Suprapubic skin (tissue), 4 donors: Measurements from ENCODE around the gene TSPAN15. TPM values are rescaled to one million over a fixed set of nuclear protein-coding genes. Genes with fewer than 3 reads are reported as not detected.

Source experiments
- DNase-seq, 2 donors: peaks; one replicate each; pipeline ENCODE4 v3.0.0-alpha.2; 2019; ENCODE audit warnings: low spot score in 2 of 2
- H3K27ac ChIP-seq: fragments of 200-600 bp; sonication (generic); one replicate; pipeline ENCODE4 v1.5.1; 2019
- H3K27me3 ChIP-seq: fragments of 200-600 bp; sonication (generic); one replicate; pipeline ENCODE4 v1.5.1; 2019
- H3K36me3 ChIP-seq: fragments of 200-600 bp; sonication (generic); one replicate; pipeline ENCODE4 v1.5.1; 2019
- H3K4me1 ChIP-seq: fragments of 200-600 bp; sonication (generic); one replicate; pipeline ENCODE4 v1.5.1; 2019
- H3K4me3 ChIP-seq: fragments of 200-600 bp; sonication (generic); one replicate; pipeline ENCODE4 v1.5.1; 2019; ENCODE audit warnings: mild to moderate bottlenecking
- H3K9me3 ChIP-seq: fragments of 200-600 bp; sonication (generic); one replicate; pipeline ENCODE4 v1.5.1; 2019
- EP300 ChIP-seq: sonication (generic); formaldehyde crosslinking; IDR thresholded peaks from one replicate; pipeline ENCODE4 v1.6.1; 2017; ENCODE audit warnings: antibody characterized with exemption
- POLR2A ChIP-seq, 2 donors: fragments of 450-650 bp; IDR thresholded peaks; one replicate each; pipeline ENCODE4 v1.6.1; 2017; ENCODE audit warnings: antibody characterized with exemption in 2 of 2, mild to moderate bottlenecking in 2 of 2, moderate library complexity in 2 of 2
- POLR2AphosphoS5 ChIP-seq, 3 donors: sonication (generic); formaldehyde crosslinking; IDR thresholded peaks; one replicate each; pipeline ENCODE4 v1.6.1; 2017; ENCODE audit warnings: antibody characterized with exemption in 3 of 3
- WGBS: methylation state at CpG from one replicate; pipeline ENCODE4 v1.1.5; 2018; 5-methylcytosine and 5-hydroxymethylcytosine counted together
- total RNA-seq, 4 donors: library from RNA; depleted of rRNA; stranded (reverse); fragments of >200 nt; gene quantifications; one replicate each; pipeline ENCODE4 v1.1.0, GENCODE V29; 2016
- TF ChIP-seq, protein P1 (sequence below), 2 donors: fragments of 200-600 bp in 1 of 2; fragments of 450-650 bp in 1 of 2; sonication (generic) in 1 of 2; IDR thresholded peaks; one replicate each; pipeline ENCODE4 v1.5.1; 2016 to 2019; ENCODE audit warnings: antibody characterized with exemption in 2 of 2, mild to moderate bottlenecking in 1 of 2, moderate library complexity in 1 of 2

Gene TSPAN15
- total RNA-seq, 4 donors from 2014 or later: 4.0 to 18.1 (median 11.7) TPM

DNA sequence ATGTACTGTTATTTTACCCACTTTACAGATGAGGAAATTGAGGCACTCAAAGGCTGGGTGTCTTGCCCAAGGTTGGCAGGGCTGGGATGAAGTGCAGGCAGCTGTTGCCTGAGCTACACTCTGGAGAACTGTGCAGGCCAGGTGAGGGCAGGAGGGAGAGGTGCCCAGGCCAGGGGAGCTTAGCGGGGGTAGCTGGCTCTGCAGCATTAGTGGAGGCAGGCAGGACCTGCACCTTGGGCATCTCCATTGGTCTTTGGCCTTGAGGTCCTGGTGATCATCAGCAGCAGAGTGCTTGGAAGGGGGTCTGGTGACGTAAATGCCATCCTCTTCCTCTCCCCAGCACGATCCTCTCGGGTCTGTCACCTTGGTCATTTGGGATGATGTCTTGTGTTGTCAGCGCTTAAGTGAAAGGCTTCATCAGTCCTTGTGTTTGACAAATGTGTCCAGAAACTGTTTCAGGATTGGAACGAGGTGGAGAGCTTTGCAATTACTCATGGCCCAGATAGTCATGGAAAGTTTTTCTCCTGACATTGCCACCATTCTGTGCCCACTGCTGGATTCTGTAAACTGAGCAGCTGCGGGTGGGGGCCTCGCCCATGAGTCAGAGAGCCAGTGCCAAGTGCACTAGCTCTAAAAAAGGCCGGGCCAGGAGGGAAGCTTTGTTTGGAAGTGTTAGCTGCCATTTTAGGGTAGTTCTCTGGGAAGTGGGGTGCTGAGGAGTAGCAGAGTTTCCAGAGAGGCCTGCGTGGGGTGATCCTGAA is 47.6 kb downstream of the TSPAN15 start:
- TF ChIP-seq POLR2A (IDR thresholded peaks at IDR 0.05) (no peak), EP300 (no peak), POLR2AphosphoS5 (IDR thresholded peaks at IDR 0.05) (no peak)
- TF ChIP-seq, protein P1, sequence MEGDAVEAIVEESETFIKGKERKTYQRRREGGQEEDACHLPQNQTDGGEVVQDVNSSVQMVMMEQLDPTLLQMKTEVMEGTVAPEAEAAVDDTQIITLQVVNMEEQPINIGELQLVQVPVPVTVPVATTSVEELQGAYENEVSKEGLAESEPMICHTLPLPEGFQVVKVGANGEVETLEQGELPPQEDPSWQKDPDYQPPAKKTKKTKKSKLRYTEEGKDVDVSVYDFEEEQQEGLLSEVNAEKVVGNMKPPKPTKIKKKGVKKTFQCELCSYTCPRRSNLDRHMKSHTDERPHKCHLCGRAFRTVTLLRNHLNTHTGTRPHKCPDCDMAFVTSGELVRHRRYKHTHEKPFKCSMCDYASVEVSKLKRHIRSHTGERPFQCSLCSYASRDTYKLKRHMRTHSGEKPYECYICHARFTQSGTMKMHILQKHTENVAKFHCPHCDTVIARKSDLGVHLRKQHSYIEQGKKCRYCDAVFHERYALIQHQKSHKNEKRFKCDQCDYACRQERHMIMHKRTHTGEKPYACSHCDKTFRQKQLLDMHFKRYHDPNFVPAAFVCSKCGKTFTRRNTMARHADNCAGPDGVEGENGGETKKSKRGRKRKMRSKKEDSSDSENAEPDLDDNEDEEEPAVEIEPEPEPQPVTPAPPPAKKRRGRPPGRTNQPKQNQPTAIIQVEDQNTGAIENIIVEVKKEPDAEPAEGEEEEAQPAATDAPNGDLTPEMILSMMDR (IDR thresholded peaks at IDR 0.05): no peak
- no peaks in the 10 kb centered on the region for H3K36me3 ChIP-seq
- H3K27me3 ChIP-seq: no peaks in the 10 kb centered on the region
- peak in 1 of 2 donors; percentile 49 for DNase-seq
- peaks cover 9% of the 10 kb centered on the region for H3K4me1 ChIP-seq
- 84% methylated on average over 9 of the region's 10 CpGs for WGBS
- no peak overlapping the region for H3K27ac ChIP-seq
- no peak overlapping the region for H3K4me3 ChIP-seq
- no peaks in the 10 kb centered on the region for H3K9me3 ChIP-seq

DNA sequence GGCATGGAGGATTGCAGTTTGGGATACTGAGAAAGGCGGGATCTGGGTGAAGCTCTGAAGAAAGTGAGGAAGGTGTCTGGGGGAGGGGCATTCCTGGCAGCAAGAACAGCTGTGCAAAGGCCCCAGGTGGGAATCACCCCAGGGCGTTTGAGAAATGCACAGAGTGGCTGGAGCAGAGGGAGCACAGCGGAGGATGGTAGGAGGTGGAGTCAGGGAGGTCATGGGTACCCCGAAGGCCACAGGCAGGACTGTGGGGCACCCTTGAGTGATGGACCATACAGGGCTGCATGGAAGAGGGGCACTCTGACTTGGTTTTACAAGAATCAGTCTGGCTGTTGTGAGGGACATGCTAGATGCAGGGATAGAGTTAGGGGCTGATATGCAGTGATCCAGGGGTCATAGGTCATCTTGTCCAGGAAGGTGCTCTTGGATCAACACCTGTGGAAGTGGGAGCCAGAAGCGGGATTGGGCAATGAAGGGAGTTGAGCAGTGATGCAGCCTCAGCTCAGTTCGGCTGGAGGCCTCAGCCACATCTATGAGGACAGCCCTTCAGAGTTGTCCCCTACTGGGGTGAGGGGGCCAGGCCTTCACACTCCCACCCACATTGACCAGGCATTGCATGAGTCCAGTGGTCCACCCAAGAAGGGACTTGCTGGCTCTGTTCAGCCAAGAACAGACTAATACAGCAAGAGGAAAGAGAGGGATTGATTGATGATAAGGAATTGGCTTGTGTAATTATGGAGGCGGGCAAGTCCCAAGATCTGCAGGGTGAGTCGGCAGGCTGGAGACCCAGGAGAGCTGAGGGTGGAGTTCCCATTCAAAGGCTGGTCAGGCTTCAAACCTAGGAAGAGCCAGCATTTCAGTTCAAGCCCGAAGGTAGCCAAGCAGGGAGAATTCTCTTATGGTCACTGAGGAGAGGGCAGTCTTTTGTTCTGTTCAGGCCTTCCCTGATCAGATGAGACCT is 48.7 kb downstream of the TSPAN15 start:
- Histone ChIP-seq H3K4me1 (peaks cover 9% of the 10 kb centered on the region), H3K27me3 (no peaks in the 10 kb centered on the region), H3K36me3 (no peaks in the 10 kb centered on the region), H3K27ac (no peak overlapping the region), H3K4me3 (no peak overlapping the region), H3K9me3 (no peaks in the 10 kb centered on the region)
- no peak for DNase-seq
- 85% methylated on average over 9 of the region's 9 CpGs for WGBS
- no peak for TF ChIP-seq POLR2A (IDR thresholded peaks at IDR 0.05)
- no peak for TF ChIP-seq EP300
- TF ChIP-seq, protein P1 (IDR thresholded peaks at IDR 0.05): no peak
- TF ChIP-seq POLR2AphosphoS5 (IDR thresholded peaks at IDR 0.05): no peak

DNA sequence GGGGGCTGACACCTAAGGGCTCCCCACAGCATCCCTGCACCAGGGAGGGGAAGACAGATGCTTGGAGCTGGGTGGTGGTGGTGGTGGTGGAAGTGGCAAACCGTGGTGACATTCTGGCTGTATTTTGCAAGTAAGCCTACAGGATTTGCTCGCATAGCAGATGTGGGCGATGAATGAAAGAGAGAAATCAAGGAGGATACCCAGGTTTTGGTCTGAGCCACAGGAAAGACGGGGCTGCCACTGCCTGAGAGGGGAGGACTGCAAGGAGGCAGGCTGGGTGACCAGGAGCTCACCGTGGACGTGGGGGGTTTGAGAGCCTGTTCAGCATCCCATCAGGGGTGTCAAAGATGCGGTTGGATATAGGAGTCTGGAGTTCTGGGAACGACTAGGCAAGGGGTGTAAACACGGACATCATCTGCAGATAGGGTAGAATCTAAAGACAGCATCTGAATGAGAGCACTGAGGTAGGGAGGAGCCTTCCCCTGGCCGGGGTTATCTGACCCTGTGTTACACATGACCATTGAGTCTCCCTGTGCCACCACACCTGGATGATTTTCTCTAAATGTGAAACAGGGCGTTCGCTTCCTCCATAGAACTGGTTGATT is 49.7 kb downstream of the TSPAN15 start:
- Histone ChIP-seq H3K27ac (no peak overlapping the region), H3K27me3 (no peaks in the 10 kb centered on the region), H3K4me1 (peaks cover 9% of the 10 kb centered on the region), H3K9me3 (no peaks in the 10 kb centered on the region), H3K36me3 (no peaks in the 10 kb centered on the region), H3K4me3 (no peak overlapping the region)
- DNase-seq: no peak
- WGBS: 91% methylated on average over 12 of the region's 12 CpGs
- TF ChIP-seq, protein P1 (IDR thresholded peaks at IDR 0.05): no peak
- TF ChIP-seq EP300: no peak
- TF ChIP-seq POLR2AphosphoS5 (IDR thresholded peaks at IDR 0.05): no peak
- TF ChIP-seq POLR2A (IDR thresholded peaks at IDR 0.05): no peak

DNA sequence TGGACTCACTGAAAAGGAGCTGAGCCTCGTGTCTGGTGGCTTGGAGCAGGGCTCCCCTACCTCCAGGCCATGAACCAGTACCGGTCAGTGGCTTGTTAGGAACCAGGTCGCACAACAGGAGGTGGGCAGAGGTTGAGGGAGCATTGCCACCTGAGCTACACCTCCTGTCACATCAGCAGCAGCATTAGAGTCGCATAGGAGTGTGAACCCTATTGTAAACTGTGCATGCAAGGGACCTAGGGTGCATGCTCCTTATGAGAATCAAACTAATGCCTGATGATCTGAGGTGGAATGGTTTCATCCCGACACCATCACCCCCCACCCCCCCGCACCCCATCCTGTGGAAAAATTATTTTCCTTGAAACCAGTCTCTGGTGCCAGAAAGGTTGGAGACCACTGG is 50.4 kb downstream of the TSPAN15 start:
- TF ChIP-seq EP300: no peak
- no peak for TF ChIP-seq POLR2A (IDR thresholded peaks at IDR 0.05)
- no peak for TF ChIP-seq POLR2AphosphoS5 (IDR thresholded peaks at IDR 0.05)
- TF ChIP-seq, protein P1 (IDR thresholded peaks at IDR 0.05): no peak
- 95% methylated on average over 6 of the region's 6 CpGs for WGBS

More for the DNA sequence above, 50.4 kb downstream of the TSPAN15 start:
- H3K27ac ChIP-seq: no peak overlapping the region
- no peak for DNase-seq
- no peaks in the 10 kb centered on the region for H3K9me3 ChIP-seq
- peaks cover 6% of the 10 kb centered on the region for H3K4me1 ChIP-seq
- H3K27me3 ChIP-seq: no peaks in the 10 kb centered on the region
- H3K36me3 ChIP-seq: no peaks in the 10 kb centered on the region
- no peak overlapping the region for H3K4me3 ChIP-seq
